ENCODE measurements around the gene SERPINI1.

DNA sequence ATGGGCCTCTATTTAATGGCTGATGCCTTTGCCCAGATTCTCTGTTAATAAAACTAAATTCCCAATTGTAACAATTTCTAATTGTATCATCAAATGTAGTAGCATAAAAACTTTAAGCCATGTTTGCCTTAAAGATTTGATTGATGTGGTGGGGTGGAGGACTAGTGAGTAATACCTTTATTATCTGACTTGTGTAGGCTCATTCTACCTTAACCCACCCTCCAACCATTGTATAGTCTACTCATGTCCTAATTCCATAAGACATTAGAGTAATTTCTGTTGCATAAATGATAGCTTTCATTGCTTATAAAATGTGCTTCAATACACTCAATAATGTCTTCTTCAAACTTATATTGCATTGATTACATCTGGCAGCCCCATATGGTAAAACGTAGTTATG lies 25.8 kb downstream of the SERPINI1 start:
- TF ChIP-seq POLR2A (IDR thresholded peaks at IDR 0.05): no peak
- TF ChIP-seq, protein P1, sequence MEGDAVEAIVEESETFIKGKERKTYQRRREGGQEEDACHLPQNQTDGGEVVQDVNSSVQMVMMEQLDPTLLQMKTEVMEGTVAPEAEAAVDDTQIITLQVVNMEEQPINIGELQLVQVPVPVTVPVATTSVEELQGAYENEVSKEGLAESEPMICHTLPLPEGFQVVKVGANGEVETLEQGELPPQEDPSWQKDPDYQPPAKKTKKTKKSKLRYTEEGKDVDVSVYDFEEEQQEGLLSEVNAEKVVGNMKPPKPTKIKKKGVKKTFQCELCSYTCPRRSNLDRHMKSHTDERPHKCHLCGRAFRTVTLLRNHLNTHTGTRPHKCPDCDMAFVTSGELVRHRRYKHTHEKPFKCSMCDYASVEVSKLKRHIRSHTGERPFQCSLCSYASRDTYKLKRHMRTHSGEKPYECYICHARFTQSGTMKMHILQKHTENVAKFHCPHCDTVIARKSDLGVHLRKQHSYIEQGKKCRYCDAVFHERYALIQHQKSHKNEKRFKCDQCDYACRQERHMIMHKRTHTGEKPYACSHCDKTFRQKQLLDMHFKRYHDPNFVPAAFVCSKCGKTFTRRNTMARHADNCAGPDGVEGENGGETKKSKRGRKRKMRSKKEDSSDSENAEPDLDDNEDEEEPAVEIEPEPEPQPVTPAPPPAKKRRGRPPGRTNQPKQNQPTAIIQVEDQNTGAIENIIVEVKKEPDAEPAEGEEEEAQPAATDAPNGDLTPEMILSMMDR (IDR thresholded peaks at IDR 0.05): no peak
- TF ChIP-seq EP300 (IDR thresholded peaks at IDR 0.05; ENCODE audit: low read depth): no peak
